Measurements from ENCODE around the gene SNPH. TPM values are rescaled to one million over a fixed set of nuclear protein-coding genes. Genes with fewer than 3 reads are reported as not detected.

The SNPH gene
- total RNA-seq, 1 experiment from 2014 or later, result 2.9 TPM

GRCh38 chr20:1273366-1273765, 7.3 kb downstream of the SNPH start:
- Histone ChIP-seq H3K4me1 (peaks cover 32% of the 10 kb centered on the region), H3K27me3 (no peaks in the 10 kb centered on the region), H3K9me3 (replicated peaks) (no peaks in the 10 kb centered on the region), H3K36me3 (no peaks in the 10 kb centered on the region), H3K27ac (peak overlapping the region; percentile 33; the same call in 1 of the 2 replicates), H3K4me3 (no peak overlapping the region)
- peak; percentile 76 to 86 for DNase-seq

GRCh38 chr20:1274485-1275311, 8.6 kb downstream of the SNPH start:
- DNase-seq, result peak; percentile 37 to 58
- no peak overlapping the region for H3K27ac ChIP-seq
- H3K27me3 ChIP-seq, result no peaks in the 10 kb centered on the region

GRCh38 chr20:1275919-1276318, 9.8 kb downstream of the SNPH start:
- Histone ChIP-seq H3K9me3 (replicated peaks) (no peaks in the 10 kb centered on the region), H3K27me3 (no peaks in the 10 kb centered on the region), H3K4me3 (no peak overlapping the region), H3K4me1 (peaks cover 32% of the 10 kb centered on the region), H3K36me3 (no peaks in the 10 kb centered on the region), H3K27ac (no peak overlapping the region)
- no peak for DNase-seq

More at GRCh38 chr20:1274485-1275311, 8.6 kb downstream of the SNPH start:
- no peak overlapping the region for H3K4me3 ChIP-seq
- no peaks in the 10 kb centered on the region for H3K36me3 ChIP-seq
- H3K4me1 ChIP-seq, result peaks cover 32% of the 10 kb centered on the region
- no peaks in the 10 kb centered on the region for H3K9me3 ChIP-seq (replicated peaks)

- Histone ChIP-seq H3K4me3 (no peak overlapping the region), H3K4me1 (peaks cover 27% of the 10 kb centered on the region), H3K27ac (no peak overlapping the region), H3K36me3 (no peaks in the 10 kb centered on the region), H3K9me3 (replicated peaks) (no peaks in the 10 kb centered on the region), H3K27me3 (no peaks in the 10 kb centered on the region)
- DNase-seq, result no peak
Observed at GRCh38 chr20:1277529-1278322, 11.6 kb downstream of the SNPH start.

GRCh38 chr20:1278993-1279392, 12.9 kb downstream of the SNPH start:
- no peaks in the 10 kb centered on the region for H3K27me3 ChIP-seq
- peaks cover 15% of the 10 kb centered on the region for H3K4me1 ChIP-seq
- no peak overlapping the region for H3K4me3 ChIP-seq
- no peak overlapping the region for H3K27ac ChIP-seq
- no peaks in the 10 kb centered on the region for H3K9me3 ChIP-seq (replicated peaks)
- H3K36me3 ChIP-seq, result no peaks in the 10 kb centered on the region
- no peak for DNase-seq

- peaks cover under 1% of the 10 kb centered on the region; the same call in 1 of the 2 replicates for H3K4me1 ChIP-seq
- no peaks in the 10 kb centered on the region for H3K27me3 ChIP-seq
- H3K36me3 ChIP-seq, result no peaks in the 10 kb centered on the region
- H3K9me3 ChIP-seq (replicated peaks), result no peaks in the 10 kb centered on the region
- DNase-seq, result no peak
- no peak overlapping the region for H3K4me3 ChIP-seq
- H3K27ac ChIP-seq, result no peak overlapping the region
Observed at GRCh38 chr20:1280195-1281102, 14.4 kb downstream of the SNPH start.

- no peak for DNase-seq
- H3K4me3 ChIP-seq, result no peak overlapping the region
- no peaks in the 10 kb centered on the region for H3K36me3 ChIP-seq
- H3K27me3 ChIP-seq, result no peaks in the 10 kb centered on the region
- no peaks in the 10 kb centered on the region for H3K4me1 ChIP-seq
- H3K9me3 ChIP-seq (replicated peaks), result no peaks in the 10 kb centered on the region
- no peak overlapping the region for H3K27ac ChIP-seq
Observed at GRCh38 chr20:1281279-1282057, 15.4 kb downstream of the SNPH start.

- no peak for DNase-seq
- no peak overlapping the region for H3K4me3 ChIP-seq
Observed at GRCh38 chr20:1282966-1283365, 16.9 kb downstream of the SNPH start.

GRCh38 chr20:1283522-1284510, 17.7 kb downstream of the SNPH start:
- Histone ChIP-seq H3K4me1 (no peaks in the 10 kb centered on the region), H3K36me3 (no peaks in the 10 kb centered on the region), H3K27me3 (no peaks in the 10 kb centered on the region), H3K9me3 (replicated peaks) (no peaks in the 10 kb centered on the region), H3K27ac (no peak overlapping the region), H3K4me3 (no peak overlapping the region)
- DNase-seq, result no peak

More at GRCh38 chr20:1282966-1283365, 16.9 kb downstream of the SNPH start:
- H3K9me3 ChIP-seq (replicated peaks), result no peaks in the 10 kb centered on the region
- H3K27ac ChIP-seq, result no peak overlapping the region
- H3K27me3 ChIP-seq, result no peaks in the 10 kb centered on the region
- no peaks in the 10 kb centered on the region for H3K36me3 ChIP-seq
- no peaks in the 10 kb centered on the region for H3K4me1 ChIP-seq

GRCh38 chr20:1286267-1287024, 20.4 kb downstream of the SNPH start:
- H3K9me3 ChIP-seq (replicated peaks), result no peaks in the 10 kb centered on the region
- peak in 1 of 2 experiments; percentile 28 for DNase-seq
- no peak overlapping the region for H3K4me3 ChIP-seq
- no peaks in the 10 kb centered on the region for H3K27me3 ChIP-seq
- H3K4me1 ChIP-seq, result peaks cover 13% of the 10 kb centered on the region
- no peak overlapping the region for H3K27ac ChIP-seq
- no peaks in the 10 kb centered on the region for H3K36me3 ChIP-seq

GRCh38 chr20:1287306-1287705, 21.2 kb downstream of the SNPH start:
- Histone ChIP-seq H3K27ac (no peak overlapping the region), H3K9me3 (replicated peaks) (no peaks in the 10 kb centered on the region), H3K4me3 (no peak overlapping the region), H3K4me1 (peaks cover 22% of the 10 kb centered on the region), H3K36me3 (no peaks in the 10 kb centered on the region), H3K27me3 (no peaks in the 10 kb centered on the region)
- no peak for DNase-seq

- no peak overlapping the region for H3K27ac ChIP-seq
- H3K36me3 ChIP-seq, result no peaks in the 10 kb centered on the region
- no peaks in the 10 kb centered on the region for H3K9me3 ChIP-seq (replicated peaks)
- H3K27me3 ChIP-seq, result no peaks in the 10 kb centered on the region
- no peak overlapping the region for H3K4me3 ChIP-seq
- H3K4me1 ChIP-seq, result peaks cover 29% of the 10 kb centered on the region
- DNase-seq, result no peak
Observed at GRCh38 chr20:1287787-1288569, 21.9 kb downstream of the SNPH start.

All from SJCRH30 (cell line).